ENCODE results near the gene CFAP92. TPM values are rescaled to one million over a fixed set of nuclear protein-coding genes. Genes with fewer than 3 reads are reported as not detected.

The CFAP92 gene
- total RNA-seq, 3 donors from 2014 or later: 0.66 to 1.4 (median 1.3) TPM

- peak in 1 of 2 donors; percentile 76 for DNase-seq (ENCODE audit: low spot score in 2 of 2)
- Histone ChIP-seq H3K36me3 (no peaks in the 10 kb centered on the region), H3K27ac (peak within 1 kb of the TSS; percentile 50 to 80), H3K9me3 (no peaks in the 10 kb centered on the region), H3K4me3 (peak within 1 kb of the TSS; percentile 50 to 80 (median 61)), H3K27me3 (peaks cover 0 to 27% of the 10 kb centered on the region in 2 donors), H3K4me1 (peaks cover 3 to 8% of the 10 kb centered on the region in 2 donors)
- TF ChIP-seq CTCF (IDR thresholded peaks at IDR 0.05) (no peak), POLR2AphosphoS5 (IDR thresholded peaks at IDR 0.05) (peak in 1 of 3 donors; percentile 14), POLR2A (IDR thresholded peaks at IDR 0.05) (no peak)
- intact Hi-C loops (cut with DNase I; ENCODE audit: low total_unique reads): no loop called here
These were observed 7.4 kb upstream of the CFAP92 start, which contains the start of gene EFCC1 for GRCh38 chr3:129001101-129001805. TSS of gene EFCC1 (plus strand) at chr3:129001304. CDS start at chr3:129001629, 325 bp downstream.

DNA sequence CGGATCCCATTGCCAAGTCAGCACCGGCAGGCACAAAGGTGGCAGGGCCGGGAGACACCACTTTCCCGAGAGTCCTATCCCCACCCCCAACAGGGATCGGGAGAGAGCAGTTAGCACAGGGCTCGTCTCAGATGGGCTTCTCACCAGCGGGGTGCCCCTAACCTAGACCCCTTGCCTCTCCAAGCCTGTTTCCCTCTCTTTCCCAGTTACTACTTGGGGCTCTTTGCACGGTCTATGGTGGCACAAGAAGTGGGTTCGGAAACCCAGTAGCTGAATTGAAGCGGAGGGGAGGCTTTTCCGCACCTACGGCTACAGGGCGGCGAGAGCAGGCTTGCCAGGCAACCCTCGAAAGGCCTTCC, 6.8 kb upstream of the CFAP92 start:
- Histone ChIP-seq H3K4me1 (peaks cover 3 to 8% of the 10 kb centered on the region in 2 donors), H3K4me3 (peak overlapping the region; percentile 50 to 80 (median 61)), H3K9me3 (no peaks in the 10 kb centered on the region), H3K36me3 (no peaks in the 10 kb centered on the region), H3K27ac (peak overlapping the region; percentile 50 to 80), H3K27me3 (peaks cover 0 to 27% of the 10 kb centered on the region in 2 donors)
- intact Hi-C loops (cut with DNase I; ENCODE audit: low total_unique reads): no loop called here
- no peak for DNase-seq (ENCODE audit: low spot score in 2 of 2)
- TF ChIP-seq POLR2AphosphoS5 (IDR thresholded peaks at IDR 0.05): no peak
- TF ChIP-seq POLR2A (IDR thresholded peaks at IDR 0.05): no peak
- TF ChIP-seq CTCF (IDR thresholded peaks at IDR 0.05): no peak

DNA sequence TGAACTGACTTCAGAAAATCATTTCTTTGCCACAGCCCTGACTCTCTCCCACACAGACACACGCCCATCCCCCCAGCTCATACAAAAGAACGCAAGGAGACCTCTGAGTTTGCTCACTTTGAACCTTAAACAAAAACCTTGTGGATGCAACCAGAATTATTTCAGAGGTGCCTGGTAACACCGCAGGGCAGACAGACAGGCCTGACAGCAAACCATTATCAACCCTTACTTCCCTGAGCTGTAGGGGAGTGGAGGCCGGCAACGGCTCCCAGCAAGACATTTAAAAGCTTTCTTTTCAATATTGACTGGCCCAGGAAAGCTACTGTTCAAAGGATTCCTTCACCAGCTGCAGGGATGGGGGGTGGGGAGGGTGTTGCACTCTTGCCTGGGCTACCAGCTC, 5.2 kb upstream of the CFAP92 start:
- H3K27ac ChIP-seq: no peak overlapping the region
- intact Hi-C loops (cut with DNase I; ENCODE audit: low total_unique reads): loop anchor here (1.0 kb wide), 1 partner anchor 17 kb away; no protein-coding TSS in a partner anchor
- no peak for TF ChIP-seq CTCF (IDR thresholded peaks at IDR 0.05)
- no peak for TF ChIP-seq POLR2A (IDR thresholded peaks at IDR 0.05)
- no peak for TF ChIP-seq POLR2AphosphoS5 (IDR thresholded peaks at IDR 0.05)

DNA sequence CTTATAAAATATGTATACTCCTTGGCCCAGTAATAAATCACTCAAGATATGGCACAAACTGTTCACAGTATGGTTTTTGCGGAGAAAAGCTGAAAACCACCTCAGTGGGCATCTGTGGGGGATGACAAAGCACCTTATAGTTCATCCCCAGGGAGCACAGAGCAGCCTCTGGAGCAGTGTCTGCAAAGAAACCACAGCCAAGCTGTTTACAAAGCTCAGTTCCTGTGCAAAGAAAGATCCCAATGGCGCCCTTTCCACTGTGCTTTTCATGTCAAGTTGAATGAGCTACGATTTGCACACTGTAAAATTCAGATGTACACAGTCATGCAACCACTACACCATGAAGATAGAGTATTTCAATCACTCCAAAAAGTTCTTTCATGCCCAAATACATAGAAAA, 4.7 kb upstream of the CFAP92 start:
- H3K36me3 ChIP-seq: no peaks in the 10 kb centered on the region
- H3K4me3 ChIP-seq: no peak overlapping the region
- H3K4me1 ChIP-seq: peaks cover 5 to 8% of the 10 kb centered on the region in 2 donors
- peaks cover 0 to 24% of the 10 kb centered on the region in 2 donors for H3K27me3 ChIP-seq
- intact Hi-C loops (cut with DNase I; ENCODE audit: low total_unique reads): no loop called here
- TF ChIP-seq CTCF (IDR thresholded peaks at IDR 0.05) (no peak), POLR2AphosphoS5 (IDR thresholded peaks at IDR 0.05) (no peak), POLR2A (IDR thresholded peaks at IDR 0.05) (no peak)
- DNase-seq (ENCODE audit: low spot score in 2 of 2): no peak
- H3K27ac ChIP-seq: no peak overlapping the region
- H3K9me3 ChIP-seq: no peaks in the 10 kb centered on the region

More for the DNA sequence above, 5.2 kb upstream of the CFAP92 start:
- no peaks in the 10 kb centered on the region for H3K9me3 ChIP-seq
- no peaks in the 10 kb centered on the region for H3K36me3 ChIP-seq
- H3K4me1 ChIP-seq: peaks cover 7 to 8% of the 10 kb centered on the region in 2 donors
- peaks cover 0 to 27% of the 10 kb centered on the region in 2 donors for H3K27me3 ChIP-seq
- no peak overlapping the region for H3K4me3 ChIP-seq
- DNase-seq (ENCODE audit: low spot score in 2 of 2): no peak

GRCh38 chr3:128997486-128998133, 3.7 kb upstream of the CFAP92 start:
- TF ChIP-seq CTCF (IDR thresholded peaks at IDR 0.05) (no peak), POLR2AphosphoS5 (IDR thresholded peaks at IDR 0.05) (no peak), POLR2A (IDR thresholded peaks at IDR 0.05) (no peak)
- peaks cover 5 to 8% of the 10 kb centered on the region in 2 donors for H3K4me1 ChIP-seq
- intact Hi-C loops (cut with DNase I; ENCODE audit: low total_unique reads): no loop called here

More at GRCh38 chr3:128997486-128998133, 3.7 kb upstream of the CFAP92 start:
- no peak overlapping the region for H3K4me3 ChIP-seq
- no peaks in the 10 kb centered on the region for H3K36me3 ChIP-seq
- no peak overlapping the region for H3K27ac ChIP-seq
- no peak for DNase-seq (ENCODE audit: low spot score in 2 of 2)
- H3K27me3 ChIP-seq: peaks cover 0 to 14% of the 10 kb centered on the region in 2 donors
- H3K9me3 ChIP-seq: no peaks in the 10 kb centered on the region

All from breast epithelium (tissue), 4 donors.